Prostate gland (tissue), 2 donors: ENCODE data around the gene ATF5.

ENCODE experiments used
- POLR2A ChIP-seq: fragments of 450-650 bp; IDR thresholded peaks from one replicate; pipeline ENCODE4 v1.6.1; 2016; ENCODE audit warnings: antibody characterized with exemption, mild to moderate bottlenecking
- POLR2AphosphoS5 ChIP-seq: sonication (generic); formaldehyde crosslinking; IDR thresholded peaks from one replicate; pipeline ENCODE4 v1.6.1; 2017; ENCODE audit warnings: antibody characterized with exemption
- TF ChIP-seq, protein P1 (sequence below), 4 experiments: fragments of 200-600 bp in 2 of 4; fragments of 450-650 bp in 2 of 4; sonication (generic) in 2 of 4; IDR thresholded peaks; 1 replicate in 3 of 4; 2 replicates in 1 of 4; pipeline ENCODE4 v1.5.1; 2016 to 2019; ENCODE audit warnings: antibody characterized with exemption in 4 of 4, mild to moderate bottlenecking in 2 of 4, moderate library complexity in 2 of 4

DNA sequence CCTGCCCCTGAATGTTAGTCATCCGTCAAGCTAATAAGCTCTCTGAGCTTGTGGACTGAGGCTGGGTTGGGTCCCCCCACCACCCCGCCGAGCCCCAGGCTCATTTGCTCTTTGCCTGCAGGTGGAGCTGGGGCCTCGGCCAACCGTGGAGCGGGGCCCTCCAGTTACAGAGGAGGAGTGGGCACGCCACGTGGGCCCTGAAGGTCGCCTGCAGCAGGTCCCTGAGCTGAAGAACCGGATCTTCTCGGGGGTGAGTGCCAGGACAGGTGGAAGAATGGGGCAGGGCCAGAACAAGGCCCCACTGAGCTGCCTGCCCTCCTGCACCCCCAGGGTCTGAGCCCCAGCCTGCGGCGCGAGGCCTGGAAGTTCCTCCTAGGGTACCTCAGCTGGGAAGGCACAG lies 46.4 kb upstream of the ATF5 start:
- TF ChIP-seq POLR2A, result no peak
- TF ChIP-seq, protein P1, sequence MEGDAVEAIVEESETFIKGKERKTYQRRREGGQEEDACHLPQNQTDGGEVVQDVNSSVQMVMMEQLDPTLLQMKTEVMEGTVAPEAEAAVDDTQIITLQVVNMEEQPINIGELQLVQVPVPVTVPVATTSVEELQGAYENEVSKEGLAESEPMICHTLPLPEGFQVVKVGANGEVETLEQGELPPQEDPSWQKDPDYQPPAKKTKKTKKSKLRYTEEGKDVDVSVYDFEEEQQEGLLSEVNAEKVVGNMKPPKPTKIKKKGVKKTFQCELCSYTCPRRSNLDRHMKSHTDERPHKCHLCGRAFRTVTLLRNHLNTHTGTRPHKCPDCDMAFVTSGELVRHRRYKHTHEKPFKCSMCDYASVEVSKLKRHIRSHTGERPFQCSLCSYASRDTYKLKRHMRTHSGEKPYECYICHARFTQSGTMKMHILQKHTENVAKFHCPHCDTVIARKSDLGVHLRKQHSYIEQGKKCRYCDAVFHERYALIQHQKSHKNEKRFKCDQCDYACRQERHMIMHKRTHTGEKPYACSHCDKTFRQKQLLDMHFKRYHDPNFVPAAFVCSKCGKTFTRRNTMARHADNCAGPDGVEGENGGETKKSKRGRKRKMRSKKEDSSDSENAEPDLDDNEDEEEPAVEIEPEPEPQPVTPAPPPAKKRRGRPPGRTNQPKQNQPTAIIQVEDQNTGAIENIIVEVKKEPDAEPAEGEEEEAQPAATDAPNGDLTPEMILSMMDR (IDR thresholded peaks at IDR 0.05), result no peak
- TF ChIP-seq POLR2AphosphoS5, result no peak
